Measurements from ENCODE around the gene SPRED1.

The SPRED1 gene

GRCh38 chr15:38369936-38370478, 117.4 kb downstream of the SPRED1 start:
- ChIA-PET CTCF (no interaction called here), POLR2A (no interaction called here)
- no peak for TF ChIP-seq FOXM1 (IDR thresholded peaks at IDR 0.05; ENCODE audit: borderline replicate concordance)
- TF ChIP-seq FOXK2 (IDR thresholded peaks at IDR 0.05): no peak
- TF ChIP-seq SUZ12 (IDR thresholded peaks at IDR 0.05): no peak
- TF ChIP-seq ELF4 (IDR thresholded peaks at IDR 0.05): no peak
- no peak for TF ChIP-seq HDGF (IDR thresholded peaks at IDR 0.05; ENCODE audit: borderline replicate concordance)
- DNase-seq (ENCODE audit: extremely low spot score): no peak

GRCh38 chr15:38373016-38373415, 120.4 kb downstream of the SPRED1 start:
- CTCF ChIA-PET: no interaction called here
- no peak for DNase-seq (ENCODE audit: extremely low spot score)
- TF ChIP-seq ELF4 (IDR thresholded peaks at IDR 0.05): no peak
- no peak for TF ChIP-seq LEF1 (IDR thresholded peaks at IDR 0.05; ENCODE audit: borderline replicate concordance)
- no peak for TF ChIP-seq HDGF (IDR thresholded peaks at IDR 0.05; ENCODE audit: borderline replicate concordance)
- no peak for TF ChIP-seq BHLHE40 (IDR thresholded peaks at IDR 0.05; ENCODE audit: borderline replicate concordance)
- no peak for TF ChIP-seq SUZ12 (IDR thresholded peaks at IDR 0.05)
- TF ChIP-seq FOXA1 (IDR thresholded peaks at IDR 0.05): no peak
- POLR2A ChIA-PET: no interaction called here

- POLR2A ChIA-PET: no interaction called here
- CTCF ChIA-PET: interaction anchor here (0.8 to 1.1 kb wide), 2 partner anchors 10 to 325 kb away, joined by 3 to 4 read pairs; no protein-coding TSS in a partner anchor
- no peak for TF ChIP-seq L3MBTL2 (conservative IDR thresholded peaks at IDR 0.05)
- DNase-seq (ENCODE audit: extremely low spot score): no peak
These were observed 121.4 kb downstream of the SPRED1 start for GRCh38 chr15:38374029-38374428.

GRCh38 chr15:38374556-38374955, 121.9 kb downstream of the SPRED1 start:
- TF ChIP-seq SP1 (IDR thresholded peaks at IDR 0.05): no peak
- no peak for TF ChIP-seq FOXM1 (IDR thresholded peaks at IDR 0.05; ENCODE audit: borderline replicate concordance)
- no peak for TF ChIP-seq HDGF (IDR thresholded peaks at IDR 0.05; ENCODE audit: borderline replicate concordance)
- TF ChIP-seq TARDBP (IDR thresholded peaks at IDR 0.05): no peak
- no peak for TF ChIP-seq ELF4 (IDR thresholded peaks at IDR 0.05)
- TF ChIP-seq PKNOX1 (IDR thresholded peaks at IDR 0.05): no peak
- TF ChIP-seq L3MBTL2 (conservative IDR thresholded peaks at IDR 0.05): no peak
- no peak for TF ChIP-seq LEF1 (IDR thresholded peaks at IDR 0.05; ENCODE audit: borderline replicate concordance)
- TF ChIP-seq ZNF384 (IDR thresholded peaks at IDR 0.05): no peak
- TF ChIP-seq FOXA1 (IDR thresholded peaks at IDR 0.05): no peak
- TF ChIP-seq BHLHE40 (IDR thresholded peaks at IDR 0.05; ENCODE audit: borderline replicate concordance): no peak
- no peak for TF ChIP-seq SUZ12 (IDR thresholded peaks at IDR 0.05)
- TF ChIP-seq ARNT (IDR thresholded peaks at IDR 0.05): no peak
- no peak for TF ChIP-seq FOXK2 (IDR thresholded peaks at IDR 0.05)
- TF ChIP-seq CTBP1 (IDR thresholded peaks at IDR 0.05; ENCODE audit: borderline replicate concordance): no peak
- no peak for TF ChIP-seq NFRKB (IDR thresholded peaks at IDR 0.05)
- POLR2A ChIA-PET: no interaction called here
- CTCF ChIA-PET: interaction anchor here (0.8 to 1.1 kb wide), 2 partner anchors 9 to 324 kb away, joined by 3 to 4 read pairs; no protein-coding TSS in a partner anchor
- DNase-seq (ENCODE audit: extremely low spot score): no peak

GRCh38 chr15:38376081-38376480, 123.4 kb downstream of the SPRED1 start:
- TF ChIP-seq ARNT (IDR thresholded peaks at IDR 0.05) (no peak), LEF1 (IDR thresholded peaks at IDR 0.05; ENCODE audit: borderline replicate concordance) (no peak), BHLHE40 (IDR thresholded peaks at IDR 0.05; ENCODE audit: borderline replicate concordance) (no peak)
- CTCF ChIA-PET: no interaction called here
- no peak for DNase-seq (ENCODE audit: extremely low spot score)
- POLR2A ChIA-PET: no interaction called here

GRCh38 chr15:38377636-38378035, 125.0 kb downstream of the SPRED1 start:
- CTCF ChIA-PET: no interaction called here

GRCh38 chr15:38378161-38378560, 125.5 kb downstream of the SPRED1 start:
- no peak for DNase-seq (ENCODE audit: extremely low spot score)
- ChIA-PET CTCF (no interaction called here), POLR2A (no interaction called here)
- no peak for TF ChIP-seq ZNF384 (IDR thresholded peaks at IDR 0.05)
- no peak for TF ChIP-seq LEF1 (IDR thresholded peaks at IDR 0.05; ENCODE audit: borderline replicate concordance)
- TF ChIP-seq FOXM1 (IDR thresholded peaks at IDR 0.05; ENCODE audit: borderline replicate concordance): no peak
- no peak for TF ChIP-seq FOXK2 (IDR thresholded peaks at IDR 0.05)
- no peak for TF ChIP-seq L3MBTL2 (conservative IDR thresholded peaks at IDR 0.05)
- no peak for TF ChIP-seq HDGF (IDR thresholded peaks at IDR 0.05; ENCODE audit: borderline replicate concordance)
- TF ChIP-seq NFRKB (IDR thresholded peaks at IDR 0.05): no peak
- TF ChIP-seq BHLHE40 (IDR thresholded peaks at IDR 0.05; ENCODE audit: borderline replicate concordance): no peak
- no peak for TF ChIP-seq CTBP1 (IDR thresholded peaks at IDR 0.05; ENCODE audit: borderline replicate concordance)
- no peak for TF ChIP-seq ARNT (IDR thresholded peaks at IDR 0.05)
- TF ChIP-seq PKNOX1 (IDR thresholded peaks at IDR 0.05): no peak
- no peak for TF ChIP-seq SUZ12 (IDR thresholded peaks at IDR 0.05)
- TF ChIP-seq ELF4 (IDR thresholded peaks at IDR 0.05): no peak
- no peak for TF ChIP-seq TARDBP (IDR thresholded peaks at IDR 0.05)
- no peak for TF ChIP-seq FOXA1 (IDR thresholded peaks at IDR 0.05)

More at GRCh38 chr15:38377636-38378035, 125.0 kb downstream of the SPRED1 start:
- TF ChIP-seq LEF1 (IDR thresholded peaks at IDR 0.05; ENCODE audit: borderline replicate concordance) (no peak), FOXM1 (IDR thresholded peaks at IDR 0.05; ENCODE audit: borderline replicate concordance) (no peak), FOXK2 (IDR thresholded peaks at IDR 0.05) (no peak), SUZ12 (IDR thresholded peaks at IDR 0.05) (no peak), L3MBTL2 (conservative IDR thresholded peaks at IDR 0.05) (no peak), ARNT (IDR thresholded peaks at IDR 0.05) (no peak), HDGF (IDR thresholded peaks at IDR 0.05; ENCODE audit: borderline replicate concordance) (no peak), CTBP1 (IDR thresholded peaks at IDR 0.05; ENCODE audit: borderline replicate concordance) (no peak), FOXA1 (IDR thresholded peaks at IDR 0.05) (no peak), ELF4 (IDR thresholded peaks at IDR 0.05) (no peak), PKNOX1 (IDR thresholded peaks at IDR 0.05) (no peak), BHLHE40 (IDR thresholded peaks at IDR 0.05; ENCODE audit: borderline replicate concordance) (no peak), SP1 (IDR thresholded peaks at IDR 0.05) (no peak), ZNF384 (IDR thresholded peaks at IDR 0.05) (no peak), NFRKB (IDR thresholded peaks at IDR 0.05) (no peak), TARDBP (IDR thresholded peaks at IDR 0.05) (no peak)
- POLR2A ChIA-PET: no interaction called here
- no peak for DNase-seq (ENCODE audit: extremely low spot score)

Measured in HEK293T (cell line).